HepG2 (cell line): ENCODE measurements around the gene HES1. TPM values are rescaled to one million over a fixed set of nuclear protein-coding genes. Genes with fewer than 3 reads are reported as not detected.

Source experiments
- ATF1 ChIP-seq: IDR thresholded peaks from 2 replicates; pipeline ENCODE4 v1.6.1; 2016; ENCODE audit warnings: mild to moderate bottlenecking, control low read depth
- ATF5 ChIP-seq: sonication (generic); formaldehyde crosslinking; IDR thresholded peaks from 2 replicates; pipeline ENCODE4 v1.4.0; 2020; ENCODE audit warnings: mild to moderate bottlenecking, low read depth, missing genetic modification reagents
- CBX1 ChIP-seq: IDR thresholded peaks from one replicate; pipeline ENCODE4 v1.6.1; 2016; ENCODE audit warnings: antibody characterized with exemption, low read depth
- CREM ChIP-seq, 2 experiments: sonication (generic) in 1 of 2; formaldehyde crosslinking in 1 of 2; IDR thresholded peaks; 2 replicates each; pipeline versions ENCODE4 v1.4.0 to v1.6.1; 2016 to 2020; ENCODE audit warnings: antibody characterized with exemption in 1 of 2, mild to moderate bottlenecking in 1 of 2, missing genetic modification reagents in 1 of 2
- ESRRA ChIP-seq: sonication (generic); formaldehyde crosslinking; IDR thresholded peaks from 2 replicates; pipeline ENCODE4 v1.5.1; 2020; ENCODE audit warnings: mild to moderate bottlenecking, low read depth, missing genetic modification reagents
- GABPB1 ChIP-seq: IDR thresholded peaks from 2 replicates; pipeline ENCODE4 v1.6.1; 2016; ENCODE audit warnings: mild to moderate bottlenecking, missing genetic modification reagents, moderate library complexity, missing compliant biosample characterization
- KDM4B ChIP-seq: sonication (generic); formaldehyde crosslinking; IDR thresholded peaks from 2 replicates; pipeline ENCODE4 v1.4.0; 2020; ENCODE audit warnings: missing genetic modification reagents
- MIER3 ChIP-seq: IDR thresholded peaks from 2 replicates; pipeline ENCODE4 v1.6.1; 2016; ENCODE audit warnings: missing compliant biosample characterization, borderline replicate concordance
- MTF1 ChIP-seq: sonication (generic); formaldehyde crosslinking; IDR thresholded peaks from 2 replicates; pipeline ENCODE4 v1.5.0; 2020; ENCODE audit warnings: missing genetic modification reagents
- MXD4 ChIP-seq: IDR thresholded peaks from 2 replicates; pipeline ENCODE4 v1.6.1; 2016; ENCODE audit warnings: mild to moderate bottlenecking, missing biosample characterization, missing genetic modification reagents
- NKX3-1 ChIP-seq: sonication (generic); formaldehyde crosslinking; IDR thresholded peaks from 2 replicates; pipeline ENCODE4 v1.5.0; 2020; ENCODE audit warnings: missing genetic modification reagents
- PATZ1 ChIP-seq: sonication (generic); formaldehyde crosslinking; IDR thresholded peaks from 2 replicates; pipeline ENCODE4 v1.4.0; 2020; ENCODE audit warnings: missing genetic modification reagents
- PAWR ChIP-seq: sonication (generic); formaldehyde crosslinking; IDR thresholded peaks from 2 replicates; pipeline ENCODE4 v1.4.0; 2020; ENCODE audit warnings: missing genetic modification reagents, mild to moderate bottlenecking, borderline replicate concordance
- PITX1 ChIP-seq: sonication (generic); formaldehyde crosslinking; IDR thresholded peaks from 2 replicates; pipeline ENCODE4 v1.5.1; 2020; ENCODE audit warnings: mild to moderate bottlenecking, missing genetic modification reagents
- PLSCR1 ChIP-seq: sonication (generic); formaldehyde crosslinking; IDR thresholded peaks from 2 replicates; pipeline ENCODE4 v1.5.0; 2020; ENCODE audit warnings: missing genetic modification reagents, mild to moderate bottlenecking, borderline replicate concordance
- POLR2AphosphoS5 ChIP-seq: IDR thresholded peaks from 2 replicates; pipeline ENCODE4 v1.6.1; 2012; ENCODE audit warnings: low read depth, low read length
- RFX3 ChIP-seq: IDR thresholded peaks from 2 replicates; pipeline ENCODE4 v1.6.1; 2016; ENCODE audit warnings: missing biosample characterization, missing genetic modification reagents
- SMYD3 ChIP-seq: sonication (generic); formaldehyde crosslinking; IDR thresholded peaks from 2 replicates; pipeline ENCODE4 v1.8.1; 2023; ENCODE audit warnings: mild to moderate bottlenecking, missing genetic modification reagents
- SP140L ChIP-seq: sonication (generic); formaldehyde crosslinking; IDR thresholded peaks from 2 replicates; pipeline ENCODE4 v1.4.0; 2020; ENCODE audit warnings: missing genetic modification reagents, borderline replicate concordance
- TAF1 ChIP-seq: sonication (generic); formaldehyde crosslinking; IDR thresholded peaks from 2 replicates; pipeline ENCODE4 v1.4.0; 2020; ENCODE audit warnings: missing genetic modification reagents
- XBP1 ChIP-seq: sonication (generic); formaldehyde crosslinking; IDR thresholded peaks from 2 replicates; pipeline ENCODE4 v1.5.0; 2020; ENCODE audit warnings: missing genetic modification reagents
- ZBTB1 ChIP-seq: sonication (generic); formaldehyde crosslinking; IDR thresholded peaks from 2 replicates; pipeline ENCODE4 v1.4.0; 2020; ENCODE audit warnings: missing genetic modification reagents, borderline replicate concordance
- ZMYM3 ChIP-seq: sonication (generic); formaldehyde crosslinking; IDR thresholded peaks from 2 replicates; pipeline ENCODE4 v1.5.1; 2020; ENCODE audit warnings: mild to moderate bottlenecking, missing genetic modification reagents
- ZMYM4 ChIP-seq: sonication (generic); formaldehyde crosslinking; IDR thresholded peaks from 2 replicates; pipeline ENCODE4 v1.8.1; 2023; ENCODE audit warnings: mild to moderate bottlenecking, missing genetic modification reagents
- ZNF446 ChIP-seq: sonication (generic); formaldehyde crosslinking; IDR thresholded peaks from 2 replicates; pipeline ENCODE4 v1.5.0; 2020; ENCODE audit warnings: mild to moderate bottlenecking, missing genetic modification reagents
- ZNF589 ChIP-seq: sonication (generic); formaldehyde crosslinking; conservative IDR thresholded peaks from 2 replicates; pipeline ENCODE4 v1.8.0; 2022; ENCODE audit warnings: mild to moderate bottlenecking, moderate library complexity, missing genetic modification reagents
- ZNF691 ChIP-seq: sonication (generic); formaldehyde crosslinking; IDR thresholded peaks from 2 replicates; pipeline ENCODE4 v1.4.0; 2020; ENCODE audit warnings: missing genetic modification reagents, low read depth, mild to moderate bottlenecking, borderline replicate concordance
- ZNF772 ChIP-seq: sonication (generic); formaldehyde crosslinking; IDR thresholded peaks from 2 replicates; pipeline ENCODE4 v1.5.0; 2020; ENCODE audit warnings: mild to moderate bottlenecking, missing genetic modification reagents
- polyA plus RNA-seq, 8 experiments: library from polyadenylated mRNA; depleted of rRNA in 3 of 8; stranded (reverse) in 7 of 8; unstranded in 1 of 8; fragments of >200 nt; fragmentation: Illumina TruSeq in 4 of 8; extraction: Trizol in 4 of 8; gene quantifications; 2 replicates each; pipeline versions ENCODE4 v1.2.1 to v1.2.3, GENCODE V29; 2011 to 2016; ENCODE audit warnings: low read depth in 4 of 8, missing spikeins in 1 of 8, mixed read lengths in 1 of 8; ENCODE audit not compliant: insufficient read depth in 1 of 8
- total RNA-seq, 5 experiments: library from RNA; depleted of rRNA; stranded (reverse); fragments of >200 nt; fragmentation: Illumina TruSeq; extraction: Trizol; gene quantifications; 2 replicates each; pipeline ENCODE4 v1.2.3, GENCODE V29; 2016; ENCODE audit warnings: low read depth in 1 of 5

The HES1 gene
- total and polyA plus RNA-seq, 2 of the 13 experiments (the other 11 are each of a cell fraction or from before 2014, with no cell fraction given), result 15.4 to 19.8 TPM

- TF ChIP-seq PATZ1 (CRISPR knock-in tag), result peak; percentile 73; the same call in 1 of the 2 replicates
- TF ChIP-seq MXD4 (CRISPR knock-in tag), result no peak
- peak; percentile 41; the same call in 1 of the 2 replicates for TF ChIP-seq ZMYM4 (CRISPR knock-in tag)
- no peak for TF ChIP-seq SP140L (CRISPR knock-in tag)
- TF ChIP-seq ZNF772, result 0 out of 2 replicates have a peak, but pooled peaks have one; percentile 12
- TF ChIP-seq ATF5, result 0 out of 2 replicates have a peak, but pooled peaks have one; percentile 37
- TF ChIP-seq PITX1 (CRISPR knock-in tag), result peak; percentile 60; the same call in 1 of the 2 replicates
- TF ChIP-seq TAF1 (CRISPR knock-in tag), result peak; percentile 67
- no peak for TF ChIP-seq CREM (IDR thresholded peaks at IDR 0.05)
- TF ChIP-seq CREM (CRISPR knock-in tag; IDR thresholded peaks at IDR 0.05), result no peak
- TF ChIP-seq RFX3 (CRISPR knock-in tag), result no peak
- TF ChIP-seq ZNF589 (CRISPR knock-in tag), result 0 out of 2 replicates have a peak, but pooled peaks have one; percentile 60
- TF ChIP-seq NKX3-1 (CRISPR knock-in tag), result peak; percentile 92
- TF ChIP-seq ATF1 (CRISPR knock-in tag), result no peak
- no peak for TF ChIP-seq KDM4B
- TF ChIP-seq PAWR, result no peak
- TF ChIP-seq CBX1, result no peak
- no peak for TF ChIP-seq ZBTB1 (CRISPR knock-in tag)
- peak; percentile 67; the same call in 1 of the 2 replicates for TF ChIP-seq GABPB1 (CRISPR knock-in tag)
- TF ChIP-seq POLR2AphosphoS5, result 0 out of 2 replicates have a peak, but pooled peaks have one; percentile 36
- no peak for TF ChIP-seq MTF1
- no peak for TF ChIP-seq PLSCR1 (CRISPR knock-in tag)
- TF ChIP-seq SMYD3 (CRISPR knock-in tag), result no peak
- no peak; the same call in 1 of the 2 replicates for TF ChIP-seq ZNF446 (CRISPR knock-in tag)
- no peak; the same call in 1 of the 2 replicates for TF ChIP-seq ZNF691 (CRISPR knock-in tag)
- 0 out of 2 replicates have a peak, but pooled peaks have one; percentile 36 for TF ChIP-seq ZMYM3 (CRISPR knock-in tag)
- 0 out of 2 replicates have a peak, but pooled peaks have one; percentile 14 for TF ChIP-seq ESRRA (CRISPR knock-in tag)
- TF ChIP-seq MIER3, result no peak
- no peak for TF ChIP-seq XBP1
Observed at GRCh38 chr3:194141415-194142155, 5.6 kb downstream of the HES1 start (continued).
